CD4-positive, alpha-beta T cell treated with Interleukin-6 for 4 hours (primary cell): Measurements from ENCODE around the gene PPFIA1.
"Not testable (repeated sequence)": the region's sequence is repeated elsewhere in the genome, so short reads cannot be mapped to it uniquely, and the experiment has no call there.

ENCODE experiments used
- DNase-seq: peaks from one replicate; pipeline ENCODE4 v3.0.0-alpha.2; 2020; ENCODE audit warnings: mixed read lengths

PPFIA1 gene

GRCh38 chr11:70326365-70326811 lies 55.9 kb downstream of the PPFIA1 start:
- no peak for DNase-seq

- no peak for DNase-seq
Observed at GRCh38 chr11:70326833-70327232, 56.3 kb downstream of the PPFIA1 start.

GRCh38 chr11:70327717-70328116 lies 57.2 kb downstream of the PPFIA1 start:
- DNase-seq, result no peak

GRCh38 chr11:70328556-70328955 lies 58.1 kb downstream of the PPFIA1 start:
- no peak for DNase-seq

GRCh38 chr11:70331320-70331843 lies 60.9 kb downstream of the PPFIA1 start:
- DNase-seq, result not testable (repeated sequence)

GRCh38 chr11:70331901-70332300 lies 61.4 kb downstream of the PPFIA1 start:
- no peak for DNase-seq

GRCh38 chr11:70332567-70332966 lies 62.1 kb downstream of the PPFIA1 start:
- DNase-seq, result no peak

GRCh38 chr11:70333261-70333660 lies 62.8 kb downstream of the PPFIA1 start:
- DNase-seq, result no peak

- no peak for DNase-seq
Observed at GRCh38 chr11:70334351-70334995, 64.0 kb downstream of the PPFIA1 start.

- no peak for DNase-seq
Observed at GRCh38 chr11:70335511-70335910, 65.0 kb downstream of the PPFIA1 start.

GRCh38 chr11:70338594-70338993 lies 68.1 kb downstream of the PPFIA1 start:
- DNase-seq, result no peak

GRCh38 chr11:70339066-70339465 lies 68.6 kb downstream of the PPFIA1 start:
- no peak for DNase-seq

- no peak for DNase-seq
Observed at GRCh38 chr11:70341881-70342429, 71.5 kb downstream of the PPFIA1 start.

GRCh38 chr11:70343636-70344035 lies 73.1 kb downstream of the PPFIA1 start:
- DNase-seq, result no peak

GRCh38 chr11:70348191-70348590 lies 77.7 kb downstream of the PPFIA1 start:
- no peak for DNase-seq

GRCh38 chr11:70348608-70349007 lies 78.1 kb downstream of the PPFIA1 start:
- no peak for DNase-seq

- DNase-seq, result no peak
Observed at GRCh38 chr11:70351646-70352045, 81.2 kb downstream of the PPFIA1 start.

- no peak for DNase-seq
Observed at GRCh38 chr11:70352100-70352499, 81.6 kb downstream of the PPFIA1 start.

- DNase-seq, result no peak
Observed at GRCh38 chr11:70352601-70353000, 82.1 kb downstream of the PPFIA1 start.

- no peak for DNase-seq
Observed at GRCh38 chr11:70353329-70353728, 82.8 kb downstream of the PPFIA1 start.

- no peak for DNase-seq
Observed at GRCh38 chr11:70353900-70354568, 83.5 kb downstream of the PPFIA1 start.

GRCh38 chr11:70354629-70355028 lies 84.1 kb downstream of the PPFIA1 start:
- no peak for DNase-seq

- no peak for DNase-seq
Observed at GRCh38 chr11:70358753-70359152, 88.3 kb downstream of the PPFIA1 start.
